Activated T-helper 1 cell treated with Interleukin-2 at 50 U/mL for 16 hours (primary cell): ENCODE measurements around the gene GALNT9.

Source experiments
- DNase-seq: peaks from one replicate; pipeline ENCODE4 v3.0.0-alpha.2; 2020; ENCODE audit warnings: low read depth

The GALNT9 gene

GRCh38 chr12:132325733-132326130 lies 3.7 kb downstream of the GALNT9 start:
- DNase-seq: no peak

DNA sequence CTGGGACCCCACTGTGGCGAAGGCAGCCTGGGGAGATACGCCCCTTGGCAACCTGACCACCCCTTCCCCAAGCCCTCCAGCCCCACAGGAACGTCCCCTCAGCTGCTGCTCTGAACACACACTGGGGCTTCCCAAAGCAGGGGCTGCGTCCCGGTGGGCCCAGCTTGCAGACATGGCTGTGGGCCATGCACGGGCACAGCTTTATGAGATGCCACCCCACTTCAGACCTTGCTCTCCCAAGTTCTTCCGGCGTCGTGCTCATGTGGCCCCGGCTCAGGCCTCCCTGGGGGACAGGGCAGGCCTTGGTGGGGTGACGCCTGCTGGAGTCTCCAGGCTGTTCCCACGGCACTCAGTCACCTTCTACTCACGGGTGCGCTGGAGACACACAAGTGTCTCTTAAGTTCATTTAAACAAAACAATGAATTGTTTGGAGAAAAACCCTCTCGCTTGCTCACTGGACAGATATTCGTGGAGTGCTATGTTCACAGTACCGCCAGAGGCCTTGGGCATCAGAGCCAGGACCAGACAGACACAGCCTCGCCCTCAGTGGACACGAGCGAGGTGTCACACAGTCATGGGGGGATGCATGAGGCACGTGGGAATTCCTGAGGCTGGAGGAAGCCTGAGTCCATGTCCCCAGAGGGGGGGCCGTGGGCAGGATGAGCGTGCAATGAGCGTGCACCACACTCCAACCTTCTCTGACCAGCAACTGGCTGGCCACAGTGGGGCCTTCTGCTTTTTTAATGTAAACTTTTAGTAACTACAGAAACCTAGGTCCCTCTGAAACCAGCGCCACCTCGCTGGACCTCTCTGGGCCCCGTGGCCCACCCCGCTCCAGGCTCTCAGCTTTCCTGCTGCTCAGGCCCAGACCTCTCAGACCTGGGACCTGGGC lies 4.3 kb downstream of the GALNT9 start:
- DNase-seq: no peak

GRCh38 chr12:132324173-132324572 lies 5.2 kb downstream of the GALNT9 start:
- DNase-seq: no peak

DNA sequence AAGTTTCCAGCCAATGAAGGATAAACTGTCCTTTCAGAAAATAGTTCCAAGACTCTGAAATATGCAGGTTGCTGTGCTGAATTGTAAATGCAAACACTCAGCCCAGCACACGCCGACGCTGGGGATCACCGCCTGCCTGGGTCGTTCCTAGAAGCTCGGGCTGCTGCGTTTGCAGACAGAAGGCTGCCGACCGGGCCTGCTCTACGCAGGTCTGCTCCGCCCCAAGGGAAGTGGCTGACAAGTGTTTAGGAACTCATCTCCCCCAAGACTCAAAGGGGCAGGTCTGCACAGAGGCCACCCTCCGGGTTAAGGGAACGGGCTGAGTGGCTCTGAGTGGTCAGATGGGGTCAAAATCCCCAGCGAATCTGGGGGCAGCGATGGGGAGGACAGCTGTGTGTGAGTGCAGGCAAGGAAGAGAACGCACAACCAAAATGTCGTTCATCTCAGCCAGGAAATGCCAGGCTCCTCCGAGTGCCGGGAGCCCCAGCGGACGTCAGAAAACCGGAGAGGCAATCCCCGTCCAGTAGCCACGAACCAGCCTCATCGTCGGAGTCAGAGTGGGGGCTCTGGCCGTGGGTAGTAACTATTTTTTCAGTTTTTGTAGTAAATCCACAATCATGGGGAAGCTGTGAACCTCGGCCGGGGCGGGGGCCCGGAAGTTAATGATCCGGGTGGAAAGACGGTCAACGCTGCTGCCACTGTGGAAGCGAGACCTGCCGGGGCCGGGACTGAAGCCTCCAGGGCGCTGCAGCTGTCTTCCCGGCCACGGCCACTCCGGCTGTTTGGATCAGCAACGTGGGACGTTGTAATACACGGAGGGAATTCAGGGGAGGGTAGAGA lies 6.0 kb downstream of the GALNT9 start:
- no peak for DNase-seq

DNA sequence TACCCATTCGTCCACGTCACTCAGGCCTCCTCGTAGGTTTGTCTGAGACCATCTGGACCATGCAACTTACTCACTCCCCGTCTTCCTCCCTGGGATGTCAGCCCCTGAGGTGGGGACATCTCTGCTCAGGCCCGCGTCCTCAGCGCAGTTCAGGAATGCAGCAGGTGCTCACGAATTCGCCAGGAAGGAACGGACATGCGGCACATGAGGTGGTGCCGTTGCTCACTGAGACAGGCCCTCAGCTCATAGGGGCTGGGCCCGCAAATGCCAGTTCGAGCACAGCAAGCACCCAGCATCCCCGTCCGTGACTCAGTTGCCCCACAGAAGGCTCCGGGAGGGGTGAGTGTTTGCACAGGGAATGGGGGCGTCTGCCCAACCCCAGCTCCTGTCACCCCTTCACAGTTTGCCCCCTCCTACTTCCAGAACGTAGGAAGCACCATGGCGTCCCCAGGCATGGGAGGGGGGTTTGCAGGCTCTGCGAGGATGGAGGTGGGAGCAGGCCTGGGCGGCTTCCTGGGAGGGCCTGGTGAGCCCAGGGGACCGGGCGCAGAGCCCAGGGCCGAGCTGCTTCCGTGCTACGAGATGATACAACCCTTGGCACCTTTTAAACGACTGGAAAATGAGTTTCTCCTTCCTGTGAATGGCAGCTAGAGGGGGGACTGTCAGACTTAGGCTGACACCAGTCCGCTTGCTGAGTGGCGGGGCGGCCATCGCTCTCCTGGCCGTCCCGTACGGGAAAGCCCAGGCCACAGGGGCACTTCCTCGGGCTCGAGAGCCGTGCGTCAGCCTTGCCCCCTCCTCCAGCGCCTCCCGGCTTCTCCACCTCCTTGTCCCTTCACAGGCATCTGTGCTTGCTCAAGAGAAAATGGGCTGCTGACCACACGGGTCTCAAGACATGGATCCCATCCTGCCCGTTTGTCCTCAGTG lies 6.9 kb downstream of the GALNT9 start:
- no peak for DNase-seq

- DNase-seq: no peak
Measured at GRCh38 chr12:132321321-132322118, 7.9 kb downstream of the GALNT9 start.

DNA sequence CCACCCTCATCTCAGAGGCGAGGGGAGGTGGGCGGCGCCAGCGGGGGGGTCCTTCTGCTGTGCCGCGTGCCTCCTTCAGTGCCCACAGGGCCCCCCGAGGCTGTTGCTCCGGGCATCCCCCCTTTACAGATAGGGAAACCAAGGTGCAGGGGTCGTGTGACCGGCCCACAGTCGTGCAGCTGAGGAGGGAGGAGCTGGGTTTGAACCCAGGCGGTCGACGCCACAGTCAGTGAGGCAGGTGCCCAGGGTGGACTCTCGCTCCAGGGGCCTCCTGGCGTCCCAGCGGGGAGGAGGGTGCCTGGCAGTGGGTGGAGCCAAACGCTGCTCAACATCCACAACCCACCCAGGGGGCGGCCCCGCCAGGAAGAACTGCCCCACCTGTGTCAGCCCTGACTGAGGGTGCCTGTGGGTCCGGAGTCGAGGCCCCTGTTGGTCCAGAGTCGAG lies 8.6 kb downstream of the GALNT9 start:
- DNase-seq: no peak

- DNase-seq: no peak
Measured at GRCh38 chr12:132319991-132320570, 9.3 kb downstream of the GALNT9 start.

DNA sequence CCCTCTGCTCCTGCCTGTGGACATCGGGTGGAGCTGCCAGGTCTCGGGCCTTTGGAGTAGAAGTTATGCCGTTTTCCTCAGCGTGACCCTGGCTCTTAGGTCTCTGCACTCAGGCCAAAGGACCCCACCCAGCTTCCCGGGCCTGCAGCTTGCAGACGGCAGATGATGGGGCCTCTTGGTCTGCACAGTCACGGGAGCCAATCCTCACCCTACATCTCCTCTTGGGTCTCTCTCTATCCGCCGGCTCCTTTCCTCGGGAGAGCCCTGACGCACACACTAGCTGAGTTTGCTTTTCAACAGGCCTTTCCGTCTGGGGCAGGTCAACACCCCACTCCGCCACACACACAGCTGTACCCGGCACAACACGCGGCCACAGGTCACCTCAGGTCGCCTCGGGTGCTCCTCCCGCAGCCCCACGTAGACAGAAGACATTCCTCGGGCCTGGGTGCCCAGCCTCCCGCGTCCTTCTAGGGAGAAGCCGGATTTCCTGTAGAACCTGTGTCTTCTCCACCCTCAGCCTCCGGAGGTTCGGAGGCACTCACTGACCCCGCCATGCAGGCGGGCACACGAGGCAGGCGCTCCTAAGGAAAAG lies 9.9 kb downstream of the GALNT9 start:
- DNase-seq: no peak

DNA sequence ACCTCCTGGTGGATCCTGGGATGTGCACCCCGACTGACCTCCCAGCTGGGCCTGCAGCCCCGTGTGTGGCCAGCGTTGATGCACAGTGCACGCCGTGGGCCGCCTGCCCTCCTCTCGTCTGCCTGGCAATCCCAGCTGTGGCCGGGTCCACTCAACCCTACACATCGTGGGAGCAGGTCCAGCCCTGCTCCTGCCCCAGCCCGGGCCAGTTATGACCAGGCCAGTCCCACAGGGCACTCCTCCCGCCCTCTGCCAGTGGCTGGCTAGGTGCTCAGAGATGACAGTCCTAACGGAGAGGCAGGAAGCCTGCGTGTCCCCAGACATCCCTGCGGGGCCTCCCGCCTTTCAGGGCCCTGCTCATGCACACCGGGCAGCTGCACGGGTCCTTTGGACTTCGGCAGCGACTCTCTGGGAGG lies 10.8 kb downstream of the GALNT9 start:
- no peak for DNase-seq

DNA sequence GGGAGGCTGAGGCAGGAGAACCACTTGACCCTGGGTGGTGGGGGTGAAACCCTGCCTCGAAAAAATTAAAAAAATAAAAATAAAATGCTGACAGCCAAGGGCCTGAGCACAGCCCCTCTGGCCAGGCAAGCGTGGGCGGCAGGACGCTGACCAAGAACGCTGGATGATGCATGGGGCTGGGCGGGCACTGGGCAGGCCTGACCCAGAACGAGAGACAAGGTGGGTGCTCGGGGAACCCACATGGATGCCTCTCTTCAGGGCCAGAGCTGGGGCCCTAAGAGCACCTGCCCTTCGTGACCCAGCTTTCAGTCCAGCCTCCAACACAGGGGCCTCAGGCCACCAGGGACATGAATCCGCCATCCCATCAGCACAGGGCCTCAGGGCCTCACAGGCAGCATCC lies 11.3 kb downstream of the GALNT9 start:
- no peak for DNase-seq

DNA sequence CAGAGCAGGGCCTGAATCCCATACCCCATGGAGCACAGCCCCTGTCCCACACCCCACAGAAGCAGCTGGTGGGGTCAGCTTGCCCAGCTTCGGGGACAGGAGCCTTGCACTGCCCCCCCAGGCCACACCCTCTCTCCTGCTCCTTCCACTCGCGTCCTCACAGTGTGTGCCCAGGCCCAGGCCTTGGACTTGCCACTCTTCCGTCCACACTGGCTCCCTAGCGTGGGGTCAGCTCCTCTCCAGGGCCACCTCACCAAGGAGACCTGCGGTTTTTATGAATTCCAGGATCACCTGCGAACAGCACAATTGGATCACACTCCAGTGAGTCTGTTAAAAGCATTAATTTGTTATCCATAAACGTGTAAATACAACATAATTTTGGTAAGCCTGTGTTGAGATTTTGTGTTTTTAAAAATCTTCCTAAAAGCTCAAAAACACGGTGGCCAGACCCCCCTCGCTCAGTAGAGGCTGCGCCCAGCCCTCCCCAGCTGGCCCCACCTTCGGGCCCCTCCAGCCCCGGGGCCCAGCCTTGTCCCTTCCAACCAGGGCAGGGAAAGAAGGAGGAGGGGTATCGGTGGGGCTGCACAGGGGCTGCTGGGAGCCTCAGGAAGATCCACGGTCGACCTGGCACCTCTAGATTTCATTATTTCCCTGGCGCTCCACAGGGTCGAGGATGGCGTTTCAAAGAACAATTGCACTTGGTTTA lies 12.0 kb downstream of the GALNT9 start:
- no peak for DNase-seq

DNA sequence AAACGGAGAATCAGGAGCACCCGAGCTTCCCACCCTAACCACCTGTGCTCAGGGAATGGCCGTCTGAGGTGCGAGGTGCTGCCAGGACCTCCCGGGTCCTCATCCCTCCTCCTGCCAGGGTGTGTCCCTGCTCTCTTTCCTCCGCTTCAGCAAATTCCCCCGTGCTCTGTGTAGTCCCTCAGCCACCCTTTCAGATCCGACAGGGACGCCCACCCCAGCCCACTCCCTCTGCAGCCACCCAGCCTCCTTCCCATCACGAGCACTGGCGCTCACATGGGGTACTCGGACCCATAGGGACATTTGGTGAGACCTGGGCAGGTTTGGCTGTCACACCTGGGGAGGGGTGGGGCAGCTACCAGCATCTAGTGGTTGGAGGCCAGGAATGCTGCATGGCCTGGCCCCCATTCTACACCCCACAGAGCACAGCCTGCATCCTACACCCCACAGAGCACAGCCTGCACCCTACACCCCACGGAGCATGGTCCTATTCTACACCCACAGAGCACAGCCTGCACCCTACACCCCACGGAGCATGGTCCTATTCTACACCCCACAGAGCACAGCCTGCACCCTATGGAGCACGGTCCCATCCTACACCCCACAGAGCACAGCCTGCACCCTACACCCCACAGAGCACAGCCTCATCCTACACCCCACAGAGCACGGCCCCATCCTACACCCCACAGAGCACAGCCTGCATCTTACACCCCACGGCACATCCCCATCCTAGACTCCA lies 12.7 kb downstream of the GALNT9 start:
- no peak for DNase-seq

- no peak for DNase-seq
Measured at GRCh38 chr12:132315951-132316350, 13.4 kb downstream of the GALNT9 start.

DNA sequence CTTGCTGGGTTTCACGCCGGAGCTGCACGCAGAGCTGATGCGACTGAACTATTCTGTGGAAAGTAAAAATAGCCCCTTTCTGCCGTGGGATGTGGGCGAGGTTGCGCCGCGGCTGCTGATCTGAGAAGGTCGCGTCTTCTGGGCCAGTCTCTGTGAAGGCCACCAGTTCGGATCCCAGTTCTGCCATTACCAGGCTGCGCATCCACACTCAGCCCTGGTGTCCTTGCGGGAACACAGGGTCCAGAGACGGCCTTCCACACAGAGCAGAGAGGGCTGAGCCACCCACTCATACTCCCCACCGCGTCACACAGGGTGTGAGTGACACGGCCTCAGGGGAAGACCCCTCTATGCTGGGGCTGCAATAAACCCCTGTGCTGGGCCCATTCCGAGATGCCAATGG lies 13.9 kb downstream of the GALNT9 start:
- no peak for DNase-seq

- DNase-seq: no peak
Measured at GRCh38 chr12:132314516-132315233, 14.7 kb downstream of the GALNT9 start.

DNA sequence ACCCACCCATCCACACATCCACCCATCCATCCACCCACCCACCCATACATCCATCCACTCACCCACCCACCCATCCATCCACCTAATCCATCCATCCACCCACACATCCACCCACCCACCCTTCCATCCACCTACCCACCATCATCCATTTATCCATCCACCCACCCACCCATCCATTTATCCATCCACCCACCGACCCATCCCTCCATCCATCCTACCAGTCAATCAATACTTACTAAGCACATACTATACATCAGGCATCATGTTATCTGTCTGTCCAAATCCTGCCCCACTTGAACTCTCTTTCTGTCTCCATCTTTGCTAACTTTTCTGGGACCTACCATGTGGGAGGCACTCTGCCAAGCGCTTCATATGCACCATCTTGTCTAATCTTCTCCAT lies 15.4 kb downstream of the GALNT9 start:
- no peak for DNase-seq

DNA sequence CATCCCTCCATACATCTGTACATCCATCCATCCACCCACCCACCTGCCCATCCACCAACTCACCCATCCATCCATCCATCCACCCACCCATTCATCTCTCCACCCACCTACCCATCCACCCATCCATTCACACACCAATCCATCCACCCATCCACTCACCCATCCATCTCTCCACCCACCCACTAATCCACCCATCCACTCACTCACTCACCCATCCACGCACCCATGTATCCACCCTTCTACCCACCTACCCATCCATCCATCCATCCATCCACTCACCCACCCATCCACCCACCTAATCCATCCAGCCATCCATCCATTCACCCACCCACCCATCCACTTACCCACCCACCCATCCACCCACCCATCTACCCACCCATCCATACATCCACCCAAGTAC lies 16.2 kb downstream of the GALNT9 start:
- DNase-seq: no peak
